SIG-M5 (cell line): Measurements from ENCODE around the gene TOM1L2.

ENCODE experiments used
- DNase-seq: peaks from one replicate; lab custom pipeline; 2025; lab: John Stamatoyannopoulos, UW

TOM1L2 gene

GRCh38 chr17:17848311-17849082, 123.7 kb downstream of the TOM1L2 start:
- no peak for DNase-seq

GRCh38 chr17:17847726-17848125, 124.5 kb downstream of the TOM1L2 start:
- no peak for DNase-seq

GRCh38 chr17:17847118-17847689, 125.0 kb downstream of the TOM1L2 start:
- DNase-seq = no peak

- DNase-seq = no peak
These were observed 125.6 kb downstream of the TOM1L2 start for GRCh38 chr17:17846645-17847044.

- no peak for DNase-seq
These were observed 126.2 kb downstream of the TOM1L2 start for GRCh38 chr17:17846003-17846402.

- DNase-seq = no peak
These were observed 127.0 kb downstream of the TOM1L2 start for GRCh38 chr17:17845046-17845775.

GRCh38 chr17:17844500-17844899, 127.7 kb downstream of the TOM1L2 start:
- no peak for DNase-seq

GRCh38 chr17:17844079-17844478, 128.1 kb downstream of the TOM1L2 start:
- no peak for DNase-seq

- no peak for DNase-seq
These were observed 129.1 kb downstream of the TOM1L2 start for GRCh38 chr17:17843096-17843495.

- DNase-seq = no peak
These were observed 129.9 kb downstream of the TOM1L2 start for GRCh38 chr17:17842111-17842876.

GRCh38 chr17:17841601-17842025, 130.6 kb downstream of the TOM1L2 start:
- DNase-seq = no peak

- no peak for DNase-seq
These were observed 131.2 kb downstream of the TOM1L2 start for GRCh38 chr17:17840751-17841591.

- DNase-seq = no peak
These were observed 132.2 kb downstream of the TOM1L2 start for GRCh38 chr17:17839791-17840707.

GRCh38 chr17:17837966-17838962, 133.9 kb downstream of the TOM1L2 start:
- no peak for DNase-seq

- no peak for DNase-seq
These were observed 134.8 kb downstream of the TOM1L2 start for GRCh38 chr17:17837380-17837821.

- no peak for DNase-seq
These were observed 135.3 kb downstream of the TOM1L2 start, which contains the start of gene SREBF1 for GRCh38 chr17:17836818-17837379. Gene SREBF1 (minus strand): TSS chr17:17836986. CDS start chr17:17836817, 169 bp downstream.

- DNase-seq = no peak
These were observed 135.9 kb downstream of the TOM1L2 start for GRCh38 chr17:17836250-17836817.
